AG08395 (cell line): ENCODE measurements around the gene CD3E.
"Not testable (repeated sequence)": the region's sequence is repeated elsewhere in the genome, so short reads cannot be mapped to it uniquely, and the experiment has no call there.

Experiments used
- DNase-seq: peaks from one replicate; pipeline ENCODE4 v3.0.0; 2012; ENCODE audit warnings: mixed read lengths, low spot score

Gene CD3E

DNA sequence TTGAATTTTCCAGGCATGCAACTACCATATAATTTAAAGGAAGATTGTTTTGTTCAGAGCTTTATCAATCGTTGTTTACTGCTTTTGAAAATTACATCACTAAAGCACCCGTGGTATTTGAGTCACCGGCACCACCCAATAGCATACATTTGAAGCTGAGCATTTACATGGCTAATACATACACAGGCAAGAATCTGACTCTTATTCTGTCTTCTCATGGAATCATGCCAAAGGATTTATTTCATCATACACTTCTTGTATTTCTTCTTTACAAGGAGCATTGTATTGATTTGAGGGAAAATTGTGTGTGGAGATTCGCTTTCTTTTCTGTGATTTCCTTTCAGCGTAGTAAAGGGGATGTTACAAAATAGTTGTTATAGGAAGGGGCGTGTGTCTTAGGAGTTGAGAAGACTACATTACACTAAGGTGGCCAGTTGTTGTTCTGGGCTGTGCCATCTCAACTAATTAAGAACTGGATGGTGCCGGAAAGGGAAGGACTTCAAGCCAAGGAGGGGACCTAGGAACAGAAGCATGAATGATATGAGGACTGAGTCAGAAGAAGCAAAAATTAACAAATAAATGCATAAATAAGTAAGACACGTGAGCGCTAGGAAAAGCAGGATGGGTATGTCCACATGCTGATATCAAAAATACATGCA lies 12.9 kb upstream of the CD3E start:
- DNase-seq = no peak

DNA sequence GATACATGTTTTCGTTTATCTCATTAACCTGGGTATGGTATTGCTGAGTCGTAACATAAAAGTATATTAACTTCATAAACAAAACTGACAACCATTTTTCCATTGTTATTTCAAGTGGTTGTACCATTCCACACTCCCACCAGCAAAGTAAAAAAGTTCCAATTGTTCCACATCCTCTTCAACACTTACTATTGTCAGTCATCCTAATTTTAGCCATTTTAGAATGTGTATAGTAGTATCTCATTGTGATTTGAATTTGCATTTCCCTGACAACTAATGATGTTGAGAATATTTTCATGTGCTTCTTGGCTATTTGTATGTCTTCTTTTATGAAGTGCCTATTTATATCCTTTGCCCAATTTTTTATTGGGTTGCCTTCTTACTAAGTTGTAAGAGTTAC lies 10.5 kb upstream of the CD3E start:
- no peak for DNase-seq

DNA sequence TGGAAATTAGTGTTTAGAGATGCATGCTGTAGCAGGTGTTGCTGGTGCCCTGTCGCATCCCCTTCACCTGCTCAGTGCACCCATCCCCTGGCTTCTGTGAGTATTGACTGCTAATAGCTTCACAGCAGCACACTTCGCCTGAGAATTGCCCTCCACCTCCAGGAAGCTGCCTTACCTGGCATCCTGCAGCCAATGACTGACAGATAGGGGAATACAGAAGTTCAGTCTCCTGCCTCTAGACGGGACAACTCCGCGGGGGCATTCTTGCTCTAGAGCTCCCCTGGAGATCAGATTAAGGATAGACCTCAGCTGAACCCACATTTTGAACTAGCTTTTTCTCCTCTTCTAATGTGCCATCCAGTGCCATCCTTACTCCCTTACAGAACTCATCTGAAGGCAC lies 9.3 kb upstream of the CD3E start:
- no peak for DNase-seq

DNA sequence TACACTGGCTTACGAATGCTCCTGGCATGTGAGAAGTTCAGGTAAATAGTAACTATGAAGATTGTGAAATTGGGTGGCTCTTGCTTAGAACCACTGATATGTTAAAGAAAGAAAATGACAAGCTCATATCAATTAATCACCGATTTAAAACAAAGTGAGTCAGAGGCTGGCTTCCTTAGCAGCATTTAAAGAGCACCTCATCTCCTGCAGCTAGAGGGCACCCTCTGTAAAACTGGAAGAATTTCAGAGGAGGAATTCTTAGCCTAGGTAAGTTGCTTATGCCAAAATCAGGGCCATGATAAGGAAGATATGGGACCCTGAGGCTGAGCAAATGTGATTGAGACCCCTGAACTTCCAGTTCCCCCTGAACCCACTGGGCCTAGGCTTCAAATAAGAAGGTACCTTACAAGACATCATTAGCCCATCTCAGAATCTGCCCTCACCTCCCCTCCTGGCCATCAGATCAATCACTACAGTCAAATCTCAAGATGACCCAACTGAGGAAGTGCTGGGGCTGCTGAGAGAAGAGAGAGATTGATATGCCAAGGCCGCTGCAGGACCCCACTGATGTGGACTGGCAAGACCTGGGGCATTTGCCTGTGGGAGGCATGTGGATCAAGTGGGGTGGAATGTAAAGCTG lies 8.6 kb upstream of the CD3E start:
- no peak for DNase-seq

DNA sequence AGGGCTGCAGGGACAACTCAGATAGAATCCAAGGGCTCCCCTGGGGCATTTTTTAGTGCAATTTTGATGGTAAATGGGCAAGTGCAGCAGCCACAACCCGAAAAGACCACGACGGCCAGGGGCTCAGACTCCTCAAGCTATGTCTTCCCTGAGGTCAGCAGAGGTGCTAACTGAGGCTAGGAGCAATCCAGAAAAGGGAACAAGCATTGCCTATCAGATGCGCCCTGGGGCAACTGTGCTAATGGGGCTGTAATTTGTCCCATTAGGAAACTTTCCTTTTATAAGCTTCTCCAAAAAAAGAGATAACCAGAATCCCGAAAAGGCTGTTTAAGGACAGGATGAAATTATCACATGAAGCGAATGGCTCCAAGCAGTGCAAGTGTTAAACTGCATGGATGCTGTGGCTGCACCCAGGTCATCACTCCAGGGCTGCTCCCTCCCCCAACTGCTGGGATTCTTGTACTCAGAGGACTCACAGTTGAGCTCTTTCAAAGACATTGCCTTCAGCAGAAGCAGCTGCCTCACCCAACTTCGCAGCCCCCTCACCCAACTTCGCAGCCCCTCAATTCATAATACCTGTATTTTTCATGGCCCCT lies 2.8 kb upstream of the CD3E start:
- DNase-seq = no peak

DNA sequence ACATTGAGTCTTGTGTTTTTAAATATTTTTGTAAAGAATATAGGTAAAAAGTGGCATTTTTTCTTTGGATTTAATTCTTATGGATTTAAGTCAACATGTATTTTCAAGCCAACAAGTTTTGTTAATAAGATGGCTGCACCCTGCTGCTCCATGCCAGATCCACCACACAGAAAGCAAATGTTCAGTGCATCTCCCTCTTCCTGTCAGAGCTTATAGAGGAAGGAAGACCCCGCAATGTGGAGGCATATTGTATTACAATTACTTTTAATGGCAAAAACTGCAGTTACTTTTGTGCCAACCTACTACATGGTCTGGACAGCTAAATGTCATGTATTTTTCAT lies 333 bp upstream of the CD3E start:
- DNase-seq = no peak

DNA sequence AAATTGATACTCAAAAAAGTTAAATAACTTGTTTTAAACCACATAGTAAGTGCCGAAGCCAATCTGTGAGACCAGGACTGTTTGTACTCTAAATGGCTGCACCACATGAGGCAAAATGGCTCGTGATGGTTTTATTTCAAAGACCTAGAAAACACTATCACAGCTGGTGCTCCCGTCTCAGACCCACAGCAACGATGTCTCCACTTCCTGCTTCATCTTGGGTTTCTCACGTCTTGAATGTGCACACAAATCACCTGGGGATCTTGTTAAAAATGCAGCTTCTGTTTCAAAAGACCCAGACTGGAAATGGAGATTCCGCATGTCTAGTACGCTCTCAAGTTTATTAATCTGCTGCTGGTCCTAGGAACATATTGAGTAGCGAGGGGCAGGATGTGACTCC lies 1.2 kb downstream of the CD3E start:
- no peak for DNase-seq

DNA sequence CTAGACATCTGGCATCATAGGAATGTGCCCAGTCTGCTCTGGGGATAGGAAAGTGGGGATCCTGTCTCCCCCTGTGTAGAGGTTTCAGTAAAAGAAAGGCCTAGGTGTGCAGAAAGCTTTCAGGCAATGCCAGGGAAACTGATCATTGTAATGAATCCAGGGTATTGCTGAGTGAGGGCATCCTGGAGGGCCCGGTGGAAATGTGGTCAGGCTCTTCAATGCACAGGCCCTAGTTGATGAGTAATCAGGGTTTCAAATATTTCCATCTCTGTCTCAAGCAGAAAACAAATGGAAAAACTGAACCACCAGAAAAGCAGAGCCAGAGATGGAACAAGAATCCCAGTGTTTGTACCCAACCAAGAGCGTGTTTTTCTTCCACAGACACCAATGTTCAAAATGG lies 2.0 kb downstream of the CD3E start:
- no peak for DNase-seq

DNA sequence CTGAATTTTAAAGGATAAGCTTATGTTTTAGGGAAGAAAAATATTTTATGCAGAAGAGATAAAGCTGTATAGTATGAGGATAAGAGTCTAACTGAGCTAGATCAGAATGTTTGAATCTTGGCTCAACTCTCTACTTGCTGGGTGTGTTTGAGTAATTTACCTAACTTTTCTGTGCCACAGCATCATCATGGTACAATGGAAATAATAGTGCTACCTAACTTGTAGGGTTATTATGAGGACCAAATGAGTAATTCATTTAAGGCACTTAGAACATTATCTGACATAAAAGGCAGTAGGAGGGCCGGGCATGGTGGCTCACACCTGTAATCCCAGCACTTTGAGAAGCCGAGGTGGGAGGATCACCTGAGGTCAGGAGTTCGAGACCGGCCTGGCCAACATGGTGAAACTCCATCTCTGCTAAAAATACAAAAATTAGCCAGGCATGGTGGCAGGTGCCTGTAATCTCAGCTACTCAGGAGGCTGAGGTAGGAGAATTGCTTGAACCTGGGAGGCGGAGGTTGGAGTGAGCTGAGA lies 4.5 kb downstream of the CD3E start:
- not testable (repeated sequence) for DNase-seq

DNA sequence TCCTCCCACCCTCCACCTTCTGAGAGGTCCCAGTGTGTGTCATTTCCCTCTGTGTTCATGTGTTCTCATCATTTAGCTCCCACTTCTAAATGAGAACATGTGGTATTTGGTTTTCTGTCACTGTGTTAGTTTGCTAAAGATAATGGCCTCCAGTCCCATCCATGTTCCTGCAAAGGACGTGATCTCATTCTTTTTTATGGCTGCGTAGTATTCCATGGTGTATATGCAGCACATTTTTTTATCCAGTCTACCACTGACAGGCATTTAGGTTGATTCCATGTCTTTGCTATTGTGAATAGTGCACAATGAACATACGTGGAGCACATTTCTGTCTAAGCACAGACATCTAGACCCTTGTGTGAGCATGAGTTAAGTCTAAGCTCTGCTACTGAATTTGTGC lies 5.7 kb downstream of the CD3E start:
- DNase-seq = no peak

DNA sequence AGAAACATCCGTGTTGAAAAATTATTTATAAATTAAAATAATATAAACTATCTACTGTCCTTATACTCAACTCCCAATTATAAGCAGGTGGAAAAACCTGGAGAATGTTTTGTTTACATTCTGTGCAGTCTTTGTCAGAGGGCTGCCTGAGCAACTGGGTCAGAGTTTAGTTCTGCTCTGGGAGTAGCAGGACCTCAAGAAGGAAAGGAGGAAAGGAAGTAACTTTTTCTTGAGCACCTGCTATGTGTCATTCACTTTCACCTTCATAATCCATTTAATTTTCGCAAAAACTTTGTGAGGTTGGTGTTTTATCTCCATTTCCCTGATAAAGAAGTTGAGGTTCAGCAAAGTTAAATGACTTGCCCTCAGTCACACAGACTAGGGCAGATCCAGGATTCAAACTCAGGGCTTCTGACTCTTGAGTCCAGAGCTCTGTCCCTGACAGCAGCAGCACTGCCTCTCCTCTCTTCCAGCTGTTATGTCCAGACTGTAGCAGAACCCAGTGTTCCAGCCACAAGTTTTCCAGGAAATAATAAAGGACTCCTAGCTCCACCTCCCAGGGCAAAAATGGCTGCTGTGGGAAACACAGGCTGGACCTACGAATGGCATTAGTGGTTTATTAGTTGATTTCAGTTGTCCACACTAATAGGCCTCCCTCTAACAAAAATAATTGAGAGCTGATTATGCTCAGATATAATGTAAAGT lies 6.4 kb downstream of the CD3E start:
- DNase-seq = no peak

DNA sequence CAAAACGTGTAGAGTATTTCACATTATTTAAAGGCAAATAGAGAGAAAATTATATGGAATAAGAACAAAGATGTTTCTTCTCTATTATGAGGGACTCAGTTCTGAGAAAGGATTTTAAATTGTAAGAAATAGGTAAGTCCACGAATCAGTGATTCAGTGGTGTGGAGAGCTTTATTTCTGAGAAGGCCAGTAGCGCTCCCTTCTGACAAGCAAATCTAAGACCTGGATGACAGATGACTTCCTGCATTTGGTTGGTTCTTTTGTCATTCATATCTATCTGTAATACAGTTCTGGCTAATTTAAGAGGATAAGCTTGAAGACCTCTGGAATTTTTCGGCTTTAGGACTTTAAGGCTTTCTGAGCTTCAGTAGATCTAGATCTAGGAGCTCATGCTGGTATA lies 7.0 kb downstream of the CD3E start:
- no peak for DNase-seq

DNA sequence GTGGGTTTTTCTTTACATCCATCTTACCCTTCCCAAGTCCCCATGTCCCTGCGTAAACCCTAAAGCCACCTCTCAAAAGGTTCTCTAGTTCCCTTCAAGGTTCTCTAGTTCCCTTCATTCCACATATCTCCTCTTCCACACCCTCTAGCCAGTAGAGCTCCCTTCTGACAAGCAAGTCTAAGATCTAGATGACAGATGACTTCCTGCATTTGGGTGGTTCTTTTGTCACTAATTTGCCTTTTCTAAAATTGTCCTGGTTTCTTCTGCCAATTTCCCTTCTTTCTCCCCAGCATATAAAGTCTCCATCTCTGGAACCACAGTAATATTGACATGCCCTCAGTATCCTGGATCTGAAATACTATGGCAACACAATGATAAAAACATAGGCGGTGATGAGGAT lies 7.8 kb downstream of the CD3E start:
- no peak for DNase-seq

DNA sequence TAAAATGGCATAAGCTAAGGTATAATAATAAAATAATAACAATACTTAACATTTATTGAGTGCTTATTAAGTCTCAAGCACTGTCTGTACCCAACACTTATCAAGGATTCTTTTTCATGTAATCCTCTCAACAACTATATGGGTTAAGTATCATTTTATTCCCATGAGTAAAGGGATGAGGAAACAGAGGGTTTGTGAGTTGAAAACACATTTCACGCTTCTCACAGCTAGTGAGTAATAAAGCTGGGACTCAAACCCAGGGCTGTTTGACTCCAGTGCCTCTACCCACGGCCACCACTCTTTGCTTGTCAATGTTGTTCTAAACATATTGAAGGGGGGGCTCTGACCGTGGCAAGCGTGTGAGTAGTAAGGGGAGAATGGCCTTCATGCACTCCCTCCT lies 8.7 kb downstream of the CD3E start:
- DNase-seq = no peak

DNA sequence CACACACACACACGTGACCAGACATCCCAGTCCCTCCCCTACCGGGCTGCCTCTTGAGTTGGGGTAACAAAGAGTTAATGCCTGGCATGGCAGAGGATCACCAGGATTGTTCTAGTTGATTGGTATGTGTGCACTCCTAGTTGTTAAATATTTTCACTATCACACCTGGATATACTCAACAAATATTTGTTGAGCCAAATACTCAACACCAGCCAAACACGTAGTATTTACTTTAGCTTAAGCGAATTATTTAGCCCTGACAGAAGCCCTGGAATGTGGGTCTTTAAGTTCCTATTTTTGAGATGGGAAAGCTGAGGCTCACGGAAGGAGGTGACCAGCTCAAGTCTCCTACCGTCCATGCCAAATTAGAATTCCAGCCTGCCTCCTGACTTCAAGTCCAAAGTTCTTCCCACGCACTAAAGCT lies 10.5 kb downstream of the CD3E start:
- DNase-seq = no peak

DNA sequence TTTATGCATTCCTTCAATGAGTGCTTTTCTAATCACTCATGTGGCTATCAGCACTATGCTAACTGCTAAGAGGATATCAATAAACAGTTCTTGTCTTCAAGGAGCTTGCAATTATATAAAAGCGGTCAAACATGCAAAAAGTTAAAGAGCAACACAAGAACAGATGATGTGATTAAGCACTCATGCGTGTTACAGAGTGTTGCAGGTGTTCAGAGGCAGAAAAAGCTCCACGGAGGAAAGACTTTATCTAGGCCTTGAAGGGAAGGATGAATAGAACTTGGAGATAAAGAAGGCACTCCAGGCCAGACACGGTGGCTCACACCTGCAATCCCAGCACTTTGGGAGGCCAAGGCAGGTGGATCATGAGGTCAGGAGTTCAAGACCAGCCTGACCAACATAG lies 13.6 kb downstream of the CD3E start:
- no peak for DNase-seq

DNA sequence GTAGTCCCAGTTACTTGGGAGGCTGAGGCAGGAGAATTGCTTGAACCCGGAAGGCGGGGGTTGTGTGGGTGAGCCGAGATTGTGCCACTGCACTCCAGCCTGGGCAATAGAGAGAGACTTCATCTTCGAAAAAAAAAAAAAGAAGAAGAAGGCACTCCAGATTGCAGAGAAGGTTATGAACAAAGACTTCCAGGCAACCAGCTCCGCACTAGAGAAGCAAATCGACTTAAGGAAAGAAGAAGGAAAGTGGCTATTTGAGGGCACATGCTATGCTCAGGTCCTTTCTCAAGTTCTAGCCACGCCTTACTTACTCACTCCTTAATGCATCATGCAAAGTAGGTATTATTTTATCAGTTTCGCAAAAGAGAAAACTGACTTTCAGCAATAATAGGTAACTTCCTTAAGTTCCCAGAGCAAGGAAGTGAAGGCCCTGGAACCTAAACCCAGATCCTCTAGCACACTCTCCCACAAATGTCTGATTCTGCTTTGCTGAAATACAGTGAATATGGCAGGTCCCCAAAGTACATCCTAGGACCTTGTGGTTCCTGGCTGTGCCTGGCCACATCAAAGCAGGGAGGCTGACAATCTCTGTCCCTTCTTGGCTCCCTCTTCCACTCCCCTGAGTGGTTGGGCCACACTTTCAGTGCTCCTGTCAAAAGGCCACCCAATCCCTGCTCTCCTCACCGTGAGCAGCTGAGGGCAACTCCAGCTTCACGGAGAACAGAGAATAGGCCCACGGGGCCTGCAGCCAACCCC lies 14.2 kb downstream of the CD3E start:
- no peak for DNase-seq

DNA sequence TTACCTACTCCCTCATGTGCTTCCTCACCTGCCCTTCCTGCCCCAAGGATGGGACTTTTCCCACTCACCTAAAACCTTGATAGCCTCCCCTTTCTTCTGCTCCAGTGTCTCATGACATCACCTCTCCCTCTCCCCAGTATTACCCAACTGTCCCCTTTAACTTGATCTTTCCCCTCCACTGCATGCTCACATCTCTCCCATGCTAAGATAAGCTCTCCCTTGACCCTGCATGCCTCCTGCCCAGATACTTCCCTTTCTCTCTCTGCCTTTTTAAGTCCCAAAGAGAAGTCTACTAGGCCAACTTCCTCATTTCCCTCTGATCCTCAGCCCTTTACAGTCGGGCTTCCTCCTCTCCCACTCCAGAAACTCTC lies 14.8 kb downstream of the CD3E start:
- no peak for DNase-seq

DNA sequence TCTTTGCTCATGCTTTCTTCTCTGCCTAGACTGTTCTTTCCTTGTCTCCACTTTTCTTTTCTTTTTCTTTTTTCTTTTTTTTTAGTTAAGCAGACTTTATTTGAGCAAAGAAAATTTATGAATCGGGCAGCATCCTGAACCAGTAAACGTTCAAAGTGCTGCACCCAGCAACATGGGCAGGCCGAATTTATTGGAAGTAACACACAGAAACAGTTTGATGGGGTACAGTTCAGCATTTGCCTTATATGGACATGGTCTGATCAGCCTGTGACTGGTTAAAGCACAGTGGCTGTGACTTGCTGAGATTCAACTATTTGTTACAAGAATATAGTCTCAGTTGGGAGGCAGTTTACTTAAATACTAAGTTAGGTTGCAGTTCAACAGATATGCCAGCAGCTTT lies 16.0 kb downstream of the CD3E start:
- no peak for DNase-seq

DNA sequence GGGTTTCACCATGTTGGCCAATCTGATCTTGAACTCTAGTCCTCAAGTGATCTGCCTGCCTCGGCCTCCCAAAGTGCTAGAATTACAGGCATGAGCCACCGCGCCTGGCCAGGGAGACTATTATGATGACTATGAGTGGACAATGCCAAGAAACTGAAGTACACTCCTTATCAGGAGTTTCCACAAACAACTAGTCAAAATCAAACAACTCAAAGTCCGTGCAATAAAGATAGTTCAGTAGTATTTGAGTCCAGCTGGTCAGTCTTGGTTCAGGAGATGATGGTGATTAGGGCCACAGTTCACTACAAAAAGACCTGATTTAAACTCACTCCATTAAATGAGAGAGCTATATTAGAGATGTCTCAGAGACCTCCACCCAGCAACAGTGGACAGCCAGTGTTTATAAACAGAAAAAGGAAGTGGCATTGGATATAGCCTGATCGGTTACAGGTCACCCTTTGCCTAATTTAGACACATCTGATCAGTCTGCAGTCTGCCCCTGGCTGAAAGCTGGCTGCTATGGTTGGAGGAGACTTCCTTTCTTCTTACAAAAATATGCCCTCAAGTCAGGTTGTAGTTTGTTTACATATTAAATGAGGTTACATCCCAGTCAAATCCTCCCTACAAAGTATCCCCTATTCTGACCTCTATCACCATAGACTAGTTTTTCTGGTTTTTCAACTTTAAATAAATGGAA lies 17.0 kb downstream of the CD3E start:
- DNase-seq = no peak

DNA sequence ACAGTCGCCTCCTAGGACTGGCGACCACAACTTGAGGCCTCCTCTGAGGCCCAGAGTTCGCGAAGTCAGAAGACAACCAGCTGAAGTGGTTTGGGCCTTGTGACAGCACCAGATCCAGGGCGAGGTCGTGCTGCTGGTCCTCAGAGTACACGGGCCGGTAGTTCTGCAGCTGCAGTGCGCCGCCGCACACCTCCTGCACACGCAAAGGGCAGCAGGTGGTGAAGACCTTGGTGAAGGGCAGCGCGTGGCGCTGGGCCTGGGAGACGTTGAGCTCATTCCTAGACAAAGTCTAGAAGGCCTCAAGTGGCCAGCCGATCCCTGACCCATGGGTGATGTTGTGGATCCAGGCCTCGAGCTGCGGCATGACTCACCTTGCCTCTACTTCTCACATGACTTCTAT lies 18.2 kb downstream of the CD3E start:
- DNase-seq = no peak

DNA sequence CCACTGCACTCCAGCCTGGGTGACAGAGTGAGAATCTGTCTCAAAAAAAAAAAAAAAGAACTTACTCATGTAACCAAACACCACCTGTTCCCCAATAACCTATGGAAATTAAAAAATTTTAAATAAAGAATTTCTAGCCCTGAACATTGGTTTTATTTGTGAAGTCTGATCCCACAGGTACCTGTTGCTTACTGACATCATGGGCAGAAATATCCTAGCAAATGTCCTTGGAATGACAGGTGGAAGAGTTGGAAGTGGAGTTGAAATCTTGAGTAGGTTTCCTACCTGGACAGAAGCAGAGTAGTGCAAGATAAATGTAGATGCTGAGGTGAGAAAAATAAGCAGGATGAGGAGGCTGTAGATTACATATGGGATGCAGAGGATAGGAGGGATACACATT lies 20.8 kb downstream of the CD3E start:
- DNase-seq = no peak
